Ureter (tissue), 1 donor: ENCODE data around the gene CIAO2B. TPM values are rescaled to one million over a fixed set of nuclear protein-coding genes. Genes with fewer than 3 reads are reported as not detected.

ENCODE experiments used
- DNase-seq: peaks from one replicate; pipeline ENCODE4 v3.0.0-alpha.2; 2020; ENCODE audit warnings: low spot score
- total RNA-seq: library from RNA; stranded (reverse); gene quantifications from one replicate; pipeline ENCODE4 v1.2.4, GENCODE V29; 2023
- donor health status: DM: yes; HTN: yes; CAD: no.

Gene CIAO2B
- total RNA-seq, 1 donor from 2014 or later = 71.8 TPM

DNA sequence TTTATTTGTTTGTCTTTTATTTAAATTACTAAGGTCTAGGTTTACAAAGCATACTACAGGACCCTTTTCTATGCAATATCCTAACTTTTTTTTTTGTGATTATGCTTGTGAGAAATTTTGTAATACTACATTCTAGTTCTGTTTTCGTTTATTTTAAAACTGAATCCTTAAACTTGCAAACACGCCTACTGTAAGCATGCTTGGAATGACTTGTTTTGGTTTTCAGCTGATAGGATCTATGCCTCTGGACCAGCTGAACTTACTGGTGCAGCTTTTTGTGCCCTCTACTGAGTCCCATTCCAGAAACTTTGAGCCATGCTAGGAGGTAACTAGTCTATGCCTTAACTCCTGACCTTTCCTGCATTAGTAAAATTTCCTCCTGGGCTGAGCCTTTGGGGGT is 47.9 kb downstream of the CIAO2B start:
- DNase-seq = no peak

DNA sequence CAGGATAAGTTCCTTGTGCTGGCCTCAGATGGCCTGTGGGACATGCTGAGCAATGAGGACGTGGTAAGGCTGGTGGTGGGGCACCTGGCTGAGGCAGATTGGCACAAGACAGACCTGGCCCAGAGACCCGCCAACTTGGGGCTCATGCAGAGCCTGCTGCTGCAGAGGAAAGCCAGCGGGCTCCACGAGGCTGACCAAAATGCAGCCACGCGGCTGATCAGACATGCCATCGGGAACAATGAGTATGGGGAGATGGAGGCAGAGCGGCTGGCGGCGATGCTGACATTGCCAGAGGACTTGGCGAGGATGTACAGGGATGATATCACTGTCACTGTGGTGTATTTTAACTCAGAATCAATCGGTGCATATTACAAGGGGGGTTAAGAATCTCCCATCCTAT is 48.7 kb downstream of the CIAO2B start:
- DNase-seq = no peak

DNA sequence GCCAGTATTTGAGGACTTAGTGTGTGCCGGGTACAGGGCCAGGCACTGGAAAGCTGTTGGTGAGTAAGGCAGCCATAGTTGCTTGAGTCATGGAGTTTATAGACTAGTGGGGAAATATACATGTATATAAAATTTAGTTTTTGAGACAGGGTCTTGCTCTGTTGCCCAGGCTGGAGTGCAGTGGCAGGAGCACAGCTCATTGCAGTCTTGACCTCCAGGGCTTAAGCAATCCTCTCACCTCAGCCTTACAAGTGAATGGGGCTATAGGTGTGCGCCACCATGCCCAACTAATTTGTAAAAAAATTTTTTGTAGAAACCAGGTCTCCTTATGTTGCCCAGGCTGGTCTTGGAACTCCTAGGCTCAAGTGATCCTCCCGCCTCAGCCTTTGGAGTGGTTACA is 51.5 kb downstream of the CIAO2B start:
- DNase-seq = no peak

Other genes with a start within 250 kb of the CIAO2B start
- gene CMTM4, start 237.7 kb downstream of the CIAO2B start, total RNA-seq = 31.6 TPM
- gene DYNC1LI2, start 182.8 kb downstream of the CIAO2B start, total RNA-seq = 143 TPM
- gene TERB1, start 132.8 kb downstream of the CIAO2B start, total RNA-seq = 1.0 TPM
- gene NAE1, start 103.4 kb downstream of the CIAO2B start, total RNA-seq = 67.8 TPM
- gene CA7, start 90.0 kb downstream of the CIAO2B start, total RNA-seq = not detected
- 11.5 TPM for gene PDP2, start 53.9 kb downstream of the CIAO2B start, total RNA-seq
- gene CDH16, start 15.5 kb downstream of the CIAO2B start, total RNA-seq = not detected
- 7.7 TPM for gene RRAD, start 8.9 kb downstream of the CIAO2B start, total RNA-seq
- gene CES2, start 1.1 kb upstream of the CIAO2B start, total RNA-seq = 56.3 TPM
- 0.29 TPM for gene CES3, start 26.9 kb upstream of the CIAO2B start, total RNA-seq
- 17.7 TPM for gene CES4A, start 54.2 kb upstream of the CIAO2B start, total RNA-seq
- gene CBFB, start 94.7 kb upstream of the CIAO2B start, total RNA-seq = 53.5 TPM
- gene PHAF1, start 175.5 kb upstream of the CIAO2B start, total RNA-seq = 19.4 TPM
- 14.5 TPM for gene B3GNT9, start 216.6 kb upstream of the CIAO2B start, total RNA-seq
- gene TRADD, start 225.5 kb upstream of the CIAO2B start, total RNA-seq = 20.5 TPM
- gene FBXL8, start 225.6 kb upstream of the CIAO2B start, total RNA-seq = 12.5 TPM
- gene HSF4, start 230.3 kb upstream of the CIAO2B start, total RNA-seq = 52.0 TPM
- 26.8 TPM for gene NOL3, start 236.1 kb upstream of the CIAO2B start, total RNA-seq
- gene MATCAP1, start 249.6 kb upstream of the CIAO2B start, total RNA-seq = 50.7 TPM